K562 (cell line): Measurements from ENCODE around the gene MKNK1. TPM values are rescaled to one million over a fixed set of nuclear protein-coding genes. Genes with fewer than 3 reads are reported as not detected.

Source experiments
- ARID2 ChIP-seq: fragments of 450-650 bp; IDR thresholded peaks from 2 replicates; pipeline ENCODE4 v1.6.1; 2017; ENCODE audit warnings: antibody characterized with exemption, mild to moderate bottlenecking
- CC2D1A ChIP-seq: fragments of 450-650 bp; IDR thresholded peaks from 2 replicates; pipeline ENCODE4 v1.6.1; 2017; ENCODE audit warnings: mild to moderate bottlenecking
- DACH1 ChIP-seq: fragments of 450-650 bp; IDR thresholded peaks from 2 replicates; pipeline ENCODE4 v1.6.1; 2018; ENCODE audit not compliant: partially characterized antibody
- HDAC1 ChIP-seq, 2 experiments: fragments of 450-650 bp; IDR thresholded peaks; 2 replicates each; pipeline ENCODE4 v1.6.1; 2016 to 2017; ENCODE audit warnings: inconsistent platforms in 1 of 2, mild to moderate bottlenecking in 1 of 2, moderate library complexity in 1 of 2
- MAX ChIP-seq: sonication (generic); formaldehyde crosslinking; IDR thresholded peaks from 2 replicates; pipeline ENCODE4 v1.9.0; 2022; ENCODE audit warnings: mild to moderate bottlenecking, missing genetic modification reagents
- PATZ1 ChIP-seq: fragments of 250-450 bp; sonication (Bioruptor Pico); IDR thresholded peaks from 2 replicates; pipeline ENCODE4 v1.5.0; 2020; ENCODE audit warnings: mild to moderate bottlenecking, borderline replicate concordance
- PCBP2 ChIP-seq: fragments of 200-400 bp; formaldehyde crosslinking; IDR thresholded peaks from 2 replicates; pipeline ENCODE4 v1.6.1; 2018; ENCODE audit warnings: low read length, low read depth, mild to moderate bottlenecking, moderate library complexity; ENCODE audit not compliant: poor library complexity, severe bottlenecking
- SRSF7 ChIP-seq: fragments of 200-400 bp; formaldehyde crosslinking; optimal IDR thresholded peaks from 2 replicates; pipeline ENCODE3; 2017; ENCODE audit warnings: mild to moderate bottlenecking, low read depth, low read length
- TEAD2 ChIP-seq: fragments of 450-650 bp; IDR thresholded peaks from 2 replicates; pipeline ENCODE4 v1.6.1; 2016; ENCODE audit warnings: missing genetic modification characterization, control low read depth, missing compliant biosample characterization
- TEAD4 ChIP-seq, 2 experiments: sonication (generic) in 1 of 2; formaldehyde crosslinking in 1 of 2; IDR thresholded peaks; 2 replicates each; pipeline versions ENCODE4 v1.6.1 to v1.8.0; 2012 to 2022; ENCODE audit warnings: borderline replicate concordance in 1 of 2, inconsistent platforms in 1 of 2, low read length in 1 of 2, mild to moderate bottlenecking in 1 of 2, missing genetic modification reagents in 1 of 2
- TRIM25 ChIP-seq: fragments of 450-650 bp; IDR thresholded peaks from 2 replicates; pipeline ENCODE4 v1.7.0; 2016; ENCODE audit warnings: borderline replicate concordance
- ZC3H11A ChIP-seq: IDR thresholded peaks from 2 replicates; pipeline ENCODE4 v1.6.1; 2012; ENCODE audit warnings: low read depth, low read length, improper control_type of control experiment
- ZFP36 ChIP-seq: fragments of 150-350 bp; IDR thresholded peaks from 2 replicates; pipeline ENCODE4 v1.6.1; 2018; ENCODE audit warnings: low read length, low read depth; ENCODE audit not compliant: partially characterized antibody
- ZNF253 ChIP-seq: fragments of 250-450 bp; sonication (Bioruptor Pico); conservative IDR thresholded peaks from 2 replicates; pipeline ENCODE4 v1.6.1; 2021; ENCODE audit warnings: mild to moderate bottlenecking
- ZNF280B ChIP-seq: fragments of 250-450 bp; sonication (Bioruptor Pico); IDR thresholded peaks from 2 replicates; pipeline ENCODE4 v1.5.1; 2021; ENCODE audit warnings: mild to moderate bottlenecking
- ZNF324 ChIP-seq: fragments of 250-450 bp; sonication (Bioruptor Pico); IDR thresholded peaks from 2 replicates; pipeline ENCODE4 v1.4.0; 2020; ENCODE audit warnings: mild to moderate bottlenecking
- ZNF431 ChIP-seq: sonication (generic); formaldehyde crosslinking; IDR thresholded peaks from 2 replicates; pipeline ENCODE4 v1.8.0; 2022; ENCODE audit warnings: mild to moderate bottlenecking, missing genetic modification reagents
- ZNF57 ChIP-seq: fragments of 450-650 bp; formaldehyde crosslinking; IDR thresholded peaks from 2 replicates; pipeline ENCODE4 v1.4.0; 2020; ENCODE audit warnings: mild to moderate bottlenecking, moderate library complexity
- ZNF780A ChIP-seq: fragments of 250-450 bp; sonication (Bioruptor Pico); IDR thresholded peaks from 2 replicates; pipeline ENCODE4 v1.5.0; 2021; ENCODE audit warnings: mild to moderate bottlenecking
- polyA plus RNA-seq, 8 experiments: library from polyadenylated mRNA; depleted of rRNA in 4 of 8; stranded (reverse) in 5 of 8; unstranded in 3 of 8; fragments of >200 nt; fragmentation: Nextera tagmentation in 2 of 8; fragmentation: Illumina TruSeq in 1 of 8; extraction: Ambion mirVana in 2 of 8; extraction: Trizol in 1 of 8; gene quantifications; 2 replicates each; pipeline versions ENCODE4 v1.2.1 to v1.2.3, GENCODE V29; 2011 to 2014; ENCODE audit warnings: inconsistent platforms in 1 of 8, missing spikeins in 1 of 8
- total RNA-seq, 7 experiments: library from RNA; depleted of rRNA in 6 of 7; stranded (reverse); fragments of >200 nt in 6 of 7; fragmentation: Illumina TruSeq in 2 of 7; extraction: Trizol in 2 of 7; gene quantifications; 2 replicates each; pipeline versions ENCODE4 v1.2.1 to v1.2.3, GENCODE V29; 2011 to 2021; ENCODE audit warnings: low replicate concordance in 1 of 7
- TF ChIP-seq, protein P1 (sequence below): IDR thresholded peaks from 2 replicates; pipeline ENCODE4 v1.6.1; 2011; ENCODE audit warnings: borderline replicate concordance, low read depth, mild to moderate bottlenecking, moderate library complexity, low read length; ENCODE audit not compliant: insufficient read depth, poor library complexity, severe bottlenecking

The MKNK1 gene
- total and polyA plus RNA-seq, 9 of the 15 experiments (the other 6 are each of a cell fraction or from before 2014, with no cell fraction given) = 27.7 to 51.3 (median 43.7) TPM

DNA sequence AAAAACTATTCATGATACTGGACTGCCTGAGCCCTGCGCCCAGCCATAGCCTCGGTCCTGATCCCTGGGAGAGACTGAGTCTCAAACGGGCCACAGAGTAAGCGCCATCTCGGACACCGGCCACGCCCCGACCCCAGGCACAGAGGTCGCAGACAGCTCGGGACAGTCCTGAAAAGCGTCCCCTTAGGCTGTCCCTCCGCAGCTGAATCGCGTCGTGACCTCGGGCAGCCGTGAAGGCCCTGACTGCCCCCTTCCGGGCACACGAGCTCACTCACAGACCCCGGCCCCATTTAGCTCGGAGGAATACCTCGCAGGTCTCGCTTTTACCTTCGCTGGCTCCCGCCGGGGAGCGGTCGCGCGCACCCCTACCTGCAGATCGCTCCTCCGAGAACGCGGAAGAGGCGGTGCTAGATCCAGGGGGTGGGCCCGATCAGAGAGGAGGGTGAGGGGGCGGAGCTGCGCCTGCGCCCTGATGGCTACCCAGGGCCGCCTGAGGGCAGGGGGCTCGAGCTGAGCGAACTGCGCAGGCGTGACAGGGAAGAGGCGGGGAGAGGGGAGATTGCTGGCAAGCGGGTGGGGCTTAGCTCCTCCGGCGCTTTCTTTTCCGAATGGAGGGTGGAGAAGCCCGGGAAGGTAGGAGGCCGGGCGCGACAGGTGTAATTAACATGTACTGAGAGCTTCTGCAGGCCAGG, at the start of gene MKNK1 (continued):
- TF ChIP-seq ZNF780A (CRISPR knock-in tag) = no peak
- TF ChIP-seq ZNF253 (CRISPR knock-in tag) = no peak
- no peak for TF ChIP-seq PCBP2
- TF ChIP-seq ZNF431 (CRISPR knock-in tag) = no peak
- no peak for TF ChIP-seq SRSF7
- peak; percentile 17; the same call in 1 of the 2 replicates for TF ChIP-seq MAX (CRISPR knock-in tag)
- no peak for TF ChIP-seq ZNF280B (CRISPR knock-in tag)
- no peak for TF ChIP-seq ZNF57
- no peak for TF ChIP-seq TEAD2
- no peak for TF ChIP-seq ARID2
- TF ChIP-seq ZNF324 (CRISPR knock-in tag) = no peak
- TF ChIP-seq PATZ1 (CRISPR knock-in tag) = no peak
- TF ChIP-seq CC2D1A = no peak
- TF ChIP-seq TRIM25 = no peak
- no peak for TF ChIP-seq ZC3H11A
- TF ChIP-seq, protein P1, sequence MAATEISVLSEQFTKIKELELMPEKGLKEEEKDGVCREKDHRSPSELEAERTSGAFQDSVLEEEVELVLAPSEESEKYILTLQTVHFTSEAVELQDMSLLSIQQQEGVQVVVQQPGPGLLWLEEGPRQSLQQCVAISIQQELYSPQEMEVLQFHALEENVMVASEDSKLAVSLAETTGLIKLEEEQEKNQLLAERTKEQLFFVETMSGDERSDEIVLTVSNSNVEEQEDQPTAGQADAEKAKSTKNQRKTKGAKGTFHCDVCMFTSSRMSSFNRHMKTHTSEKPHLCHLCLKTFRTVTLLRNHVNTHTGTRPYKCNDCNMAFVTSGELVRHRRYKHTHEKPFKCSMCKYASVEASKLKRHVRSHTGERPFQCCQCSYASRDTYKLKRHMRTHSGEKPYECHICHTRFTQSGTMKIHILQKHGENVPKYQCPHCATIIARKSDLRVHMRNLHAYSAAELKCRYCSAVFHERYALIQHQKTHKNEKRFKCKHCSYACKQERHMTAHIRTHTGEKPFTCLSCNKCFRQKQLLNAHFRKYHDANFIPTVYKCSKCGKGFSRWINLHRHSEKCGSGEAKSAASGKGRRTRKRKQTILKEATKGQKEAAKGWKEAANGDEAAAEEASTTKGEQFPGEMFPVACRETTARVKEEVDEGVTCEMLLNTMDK = no peak
- peak in 1 of 2 experiments; percentile 89; a peak in 2 of 4 replicates for TF ChIP-seq HDAC1 (IDR thresholded peaks at IDR 0.05)
- TF ChIP-seq TEAD4 (IDR thresholded peaks at IDR 0.05; ENCODE audit: low read length) = no peak
- TF ChIP-seq TEAD4 (CRISPR knock-in tag; IDR thresholded peaks at IDR 0.05; ENCODE audit: borderline replicate concordance) = no peak
- no peak for TF ChIP-seq ZFP36
- no peak for TF ChIP-seq DACH1
